SKM-1 (cell line): ENCODE data around the gene KMT2C.
"Not testable (repeated sequence)": the region's sequence is repeated elsewhere in the genome, so short reads cannot be mapped to it uniquely, and the experiment has no call there.

Source experiments
- DNase-seq: peaks from one replicate; lab custom pipeline; 2025; ENCODE audit not compliant: unreplicated experiment; lab: John Stamatoyannopoulos, UW

KMT2C gene

DNA sequence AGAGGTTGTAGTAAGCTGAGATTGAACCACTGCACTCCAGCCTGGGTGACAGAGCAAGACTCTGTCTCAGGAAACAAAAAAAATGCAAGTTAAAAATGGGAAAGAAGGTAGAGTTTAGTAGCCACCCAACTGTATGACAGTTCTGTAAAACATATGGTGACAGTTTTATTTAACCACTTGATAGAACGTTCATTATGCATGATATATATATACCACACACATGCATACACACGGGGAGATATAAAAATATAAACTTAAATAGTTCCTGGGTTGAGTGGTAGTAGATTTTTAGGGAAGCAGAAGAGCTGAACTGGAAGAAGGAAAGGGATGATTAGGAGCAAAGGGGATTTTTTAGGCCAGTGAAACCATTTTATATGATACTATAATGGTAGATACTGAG, 120.0 kb downstream of the KMT2C start:
- no peak for DNase-seq

DNA sequence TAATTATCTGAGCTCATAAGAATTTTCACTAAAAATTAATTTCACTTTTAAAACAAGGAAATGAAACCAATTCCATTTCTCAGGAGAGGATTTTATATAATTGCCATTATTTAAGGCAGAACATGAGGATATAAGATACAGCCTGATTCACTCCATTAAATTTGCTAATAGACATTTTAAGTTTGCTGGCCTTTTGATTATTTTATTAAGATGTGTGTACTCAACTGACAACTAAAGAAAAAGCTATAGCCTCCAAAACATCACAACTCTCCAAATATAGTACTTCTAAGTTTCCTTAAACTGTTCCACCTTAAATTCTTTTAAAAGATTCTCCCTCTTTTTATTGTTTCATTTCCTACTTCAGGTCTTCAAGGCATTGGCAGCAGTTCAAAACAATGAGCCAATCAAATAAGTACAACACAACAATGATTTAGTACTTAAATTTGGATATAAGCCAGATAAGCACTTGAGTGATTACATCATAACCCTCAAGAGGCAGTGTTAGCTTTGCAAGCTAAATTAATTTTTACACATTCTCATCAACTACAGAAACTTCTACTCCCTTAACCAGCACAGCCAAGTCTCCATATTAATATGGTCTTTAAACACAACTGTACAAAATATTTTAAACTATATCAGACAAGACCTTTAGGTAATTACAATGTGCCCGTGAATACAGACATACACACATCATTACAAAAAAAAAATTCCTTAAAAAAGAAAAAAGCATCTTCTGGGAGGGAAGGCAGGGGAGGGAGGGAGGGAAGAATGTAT, 121.8 kb downstream of the KMT2C start:
- no peak for DNase-seq

DNA sequence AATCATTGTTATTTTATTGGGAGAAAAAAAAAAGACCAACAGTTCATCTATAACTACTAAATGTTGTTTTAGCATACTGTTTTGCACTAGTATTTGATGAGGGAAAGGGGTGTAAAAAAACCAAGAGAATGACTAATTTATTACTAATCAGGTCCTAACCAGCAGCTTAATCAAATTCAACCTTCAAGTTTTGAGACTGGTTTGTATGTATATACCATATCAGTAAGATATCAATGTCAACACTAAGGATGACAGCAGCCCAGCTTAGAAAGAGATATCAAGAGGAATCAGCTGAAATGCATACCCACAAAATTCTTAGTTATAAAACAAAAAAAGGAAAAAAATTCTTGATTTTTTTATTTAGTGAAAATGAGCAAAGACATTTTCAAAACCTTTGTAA, 122.6 kb downstream of the KMT2C start:
- no peak for DNase-seq

DNA sequence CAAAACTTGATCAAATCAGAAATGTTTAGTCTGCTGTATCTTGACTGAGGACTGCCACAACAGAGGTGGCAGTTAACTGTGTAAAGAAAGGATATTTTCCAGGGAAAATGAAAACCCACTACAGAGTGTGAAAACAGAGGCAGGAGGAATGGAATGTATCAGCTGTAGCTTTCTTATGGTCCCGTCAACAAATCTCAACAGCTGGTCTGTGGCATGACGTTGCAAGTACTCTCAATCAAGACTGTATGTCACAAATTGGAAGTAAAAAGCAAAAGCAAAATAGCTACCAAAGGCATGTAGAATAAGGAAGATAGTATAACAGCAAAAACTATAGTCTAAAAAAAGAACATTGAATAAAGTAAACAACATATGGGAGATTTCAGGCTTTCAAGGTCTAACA, 123.5 kb downstream of the KMT2C start:
- no peak for DNase-seq

DNA sequence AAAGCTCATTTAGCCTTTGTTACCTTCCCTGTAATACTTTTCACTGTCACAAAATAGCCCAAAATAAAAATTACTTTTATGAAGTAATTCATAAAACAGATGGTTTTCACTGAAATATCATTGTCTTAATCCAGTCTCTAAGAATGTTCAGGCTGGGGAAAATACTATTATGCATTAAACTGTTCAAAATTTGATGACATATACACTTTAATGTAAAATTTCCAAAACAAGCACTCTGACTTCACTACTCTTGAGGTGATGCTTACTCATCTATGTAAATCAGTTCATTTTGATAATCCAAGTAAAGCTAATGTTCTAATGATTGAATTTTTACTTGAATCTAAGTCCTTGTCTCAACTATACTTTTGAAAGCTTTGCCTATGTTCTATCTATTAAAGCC, 127.9 kb downstream of the KMT2C start:
- no peak for DNase-seq

DNA sequence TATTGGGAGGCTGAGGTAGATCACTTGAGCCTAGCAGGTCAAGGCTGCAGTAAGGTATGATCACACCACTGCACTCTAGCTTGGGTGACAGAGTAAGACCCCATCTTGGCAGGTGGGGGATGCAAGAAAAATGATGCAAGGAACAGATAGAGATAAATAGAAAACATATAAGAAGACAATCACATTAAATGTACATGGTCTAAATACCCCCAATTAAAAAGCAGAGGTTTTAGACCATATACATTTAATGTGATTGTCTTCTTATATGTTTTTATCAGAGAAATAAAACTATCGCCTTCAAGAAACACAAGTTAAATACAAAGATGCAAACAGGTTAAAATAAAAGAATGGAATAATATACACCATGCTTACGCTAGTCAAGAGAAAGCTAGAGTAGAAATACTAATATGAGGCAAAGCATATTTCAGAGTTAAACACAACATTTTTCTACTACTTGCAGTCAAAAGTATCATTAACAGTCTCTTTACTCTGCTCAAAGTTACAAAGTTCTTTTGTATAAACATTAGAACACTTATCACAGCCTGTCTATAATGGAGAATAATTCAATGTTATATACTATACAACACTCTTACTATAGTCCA, 136.2 kb downstream of the KMT2C start:
- not testable (repeated sequence) for DNase-seq

DNA sequence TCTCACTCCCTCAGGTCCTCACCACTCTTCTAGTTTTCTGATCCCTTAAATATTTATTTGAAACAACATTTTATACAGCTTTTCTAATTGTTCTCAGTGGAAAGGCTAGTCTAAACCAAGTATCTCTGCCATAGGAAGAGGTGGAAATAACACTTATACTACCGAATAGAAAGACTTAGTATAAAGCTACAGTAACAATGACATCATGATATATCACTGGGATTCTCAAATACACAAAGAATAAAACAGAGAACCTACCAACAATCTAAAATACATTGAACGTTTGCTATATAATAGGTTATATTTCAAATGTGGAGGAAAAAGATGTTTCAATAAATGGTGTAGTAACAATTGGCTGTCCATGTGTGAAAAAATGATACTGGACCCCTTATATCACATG, 142.9 kb downstream of the KMT2C start:
- DNase-seq, result no peak

DNA sequence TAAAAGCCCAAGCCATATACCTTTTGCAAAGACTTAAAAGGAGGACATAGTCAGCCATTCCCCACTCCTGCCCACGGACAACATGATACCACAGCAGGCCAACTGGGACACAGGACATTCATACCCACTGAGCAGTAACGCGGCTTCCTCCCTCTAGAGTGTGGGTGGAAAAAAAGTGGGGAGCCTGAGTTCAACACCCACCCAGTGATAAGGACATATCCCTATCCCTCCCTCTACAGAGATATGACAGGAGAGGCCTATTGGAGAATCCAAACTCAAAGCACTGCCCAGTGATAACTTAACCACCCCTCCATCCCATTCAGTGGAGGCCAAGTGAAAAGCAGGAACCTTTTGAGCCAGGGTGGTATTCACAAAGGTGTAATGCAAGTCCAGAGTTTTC, 148.8 kb downstream of the KMT2C start:
- not testable (repeated sequence) for DNase-seq

DNA sequence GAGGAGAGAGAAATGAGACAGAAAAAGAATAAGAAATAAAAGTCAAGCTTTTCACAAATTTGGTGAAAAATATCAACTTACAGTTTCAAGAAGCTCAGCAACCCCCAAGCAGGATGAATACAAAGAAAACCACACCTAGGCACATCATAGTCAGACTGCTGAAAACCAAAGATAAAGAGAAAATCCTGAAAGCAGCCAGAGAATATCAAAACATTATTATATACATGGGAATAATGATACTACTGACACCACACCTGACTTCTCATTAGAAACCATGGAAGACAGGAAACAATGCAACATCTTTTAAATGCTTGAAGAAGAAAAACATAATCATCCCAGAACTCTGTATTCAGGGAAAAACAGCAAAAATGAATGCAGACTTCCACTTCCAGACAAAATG, 149.6 kb downstream of the KMT2C start:
- not testable (repeated sequence) for DNase-seq

DNA sequence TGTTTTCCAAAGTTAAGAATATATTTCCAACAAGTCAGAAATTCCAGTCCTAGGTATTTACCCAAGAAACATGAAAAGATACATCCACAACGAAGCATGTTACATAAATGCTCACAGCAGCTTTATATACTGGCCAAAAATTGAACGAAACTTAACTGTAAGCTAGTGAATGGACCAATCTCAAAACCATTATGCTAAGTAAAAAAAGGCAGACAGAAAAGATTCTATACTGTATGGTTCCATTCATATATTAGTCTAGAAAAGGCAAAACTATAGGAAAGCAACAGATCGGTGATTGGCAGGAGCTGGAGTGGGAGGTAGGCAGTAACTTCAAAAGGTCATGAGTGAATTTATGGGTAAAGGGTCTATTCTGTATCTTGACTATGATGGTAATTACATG, 150.8 kb downstream of the KMT2C start:
- DNase-seq, result not testable (repeated sequence)

DNA sequence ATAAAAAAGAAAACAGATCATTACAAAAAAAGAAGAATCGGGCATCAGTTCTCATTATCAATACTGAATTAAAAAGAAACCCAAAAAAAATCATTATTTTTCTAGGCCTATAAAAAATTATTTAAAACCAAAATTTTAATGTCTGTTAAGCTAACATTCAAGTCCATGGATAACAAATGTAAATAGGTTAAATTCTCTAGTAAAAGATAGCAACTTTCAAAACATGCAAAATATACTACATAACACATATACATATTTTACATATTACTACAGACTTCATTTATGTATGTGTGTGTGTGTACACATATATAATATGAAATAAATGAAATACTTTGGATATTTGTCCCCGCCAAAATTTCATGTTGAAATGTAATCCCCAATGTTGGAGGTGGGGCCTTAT, 158.1 kb downstream of the KMT2C start:
- DNase-seq, result not testable (repeated sequence)

DNA sequence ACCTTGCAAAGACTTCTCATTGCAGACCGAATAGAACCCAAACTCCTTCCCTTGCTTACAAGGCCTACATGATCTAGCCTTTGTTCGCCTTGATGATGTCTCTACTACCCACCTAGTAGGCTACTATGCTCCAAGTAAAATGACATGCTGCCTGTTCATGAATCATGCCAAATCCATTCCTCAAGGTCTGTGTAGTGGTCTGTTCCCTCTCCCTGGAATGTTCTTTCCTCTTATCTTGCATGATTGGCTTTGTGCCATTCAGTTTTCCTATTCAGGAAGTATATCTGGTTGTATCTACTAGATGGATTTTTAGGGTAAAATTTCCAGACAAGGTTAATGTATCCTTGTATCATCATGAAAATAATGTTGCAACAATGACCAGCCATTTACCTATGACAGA, 165.4 kb downstream of the KMT2C start:
- DNase-seq, result not testable (repeated sequence)

DNA sequence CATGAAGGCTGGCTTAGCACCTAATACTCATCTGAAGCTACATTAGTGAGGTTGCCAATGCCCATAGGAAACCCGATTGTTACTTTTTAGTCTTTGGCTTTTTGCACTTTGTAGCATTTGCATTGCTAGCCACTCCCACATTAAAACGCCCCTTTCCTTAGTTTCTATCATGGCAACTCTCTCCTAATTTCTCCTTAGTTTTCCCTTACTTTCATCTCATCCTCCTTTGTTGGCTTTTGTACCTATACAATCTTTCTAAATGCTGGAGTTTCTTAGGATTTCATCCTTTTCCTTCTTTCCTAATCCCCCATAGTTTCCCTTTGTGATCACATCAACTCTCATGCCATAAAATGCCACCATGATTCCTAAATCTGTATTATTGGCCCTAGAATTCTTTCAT, 168.9 kb downstream of the KMT2C start:
- DNase-seq, result not testable (repeated sequence)

DNA sequence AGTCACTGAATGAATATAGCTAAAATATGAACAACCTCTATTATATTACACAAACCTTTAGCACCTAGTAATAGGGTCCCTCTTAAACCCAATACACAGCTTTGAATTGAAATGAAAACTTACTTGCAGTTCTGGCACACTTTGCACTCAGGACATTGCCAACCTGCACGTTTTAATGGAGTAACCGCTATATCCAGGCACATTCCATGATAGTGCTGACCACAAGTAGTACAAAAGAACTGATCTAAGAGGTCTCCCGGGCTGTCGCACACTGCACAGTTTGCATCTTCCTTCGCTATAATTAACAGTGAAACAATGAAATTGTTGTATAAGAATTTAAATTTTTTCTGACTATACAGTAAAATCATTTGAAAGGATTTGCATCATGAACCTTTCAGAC, 170.9 kb downstream of the KMT2C start:
- DNase-seq, result not testable (repeated sequence)

DNA sequence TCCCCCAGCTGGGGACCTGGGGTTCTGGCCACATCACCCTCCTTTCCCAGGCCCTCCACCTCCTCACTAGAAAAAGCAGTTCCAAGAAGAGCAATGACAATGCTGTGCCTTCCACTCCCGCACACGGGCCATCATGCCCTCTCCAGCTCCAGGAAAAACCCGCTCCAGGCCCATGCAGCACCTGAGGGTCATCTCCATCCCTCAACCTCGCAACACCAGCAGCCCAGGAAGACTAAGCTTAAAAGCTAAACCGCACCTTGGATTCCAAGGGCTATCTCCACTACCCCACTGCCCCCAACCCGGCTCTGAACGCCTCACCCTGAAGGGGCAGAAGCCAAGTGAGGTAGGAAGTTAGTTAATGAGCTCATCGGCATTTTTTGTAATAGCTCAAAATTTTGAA, 173.7 kb downstream of the KMT2C start:
- DNase-seq, result not testable (repeated sequence)

DNA sequence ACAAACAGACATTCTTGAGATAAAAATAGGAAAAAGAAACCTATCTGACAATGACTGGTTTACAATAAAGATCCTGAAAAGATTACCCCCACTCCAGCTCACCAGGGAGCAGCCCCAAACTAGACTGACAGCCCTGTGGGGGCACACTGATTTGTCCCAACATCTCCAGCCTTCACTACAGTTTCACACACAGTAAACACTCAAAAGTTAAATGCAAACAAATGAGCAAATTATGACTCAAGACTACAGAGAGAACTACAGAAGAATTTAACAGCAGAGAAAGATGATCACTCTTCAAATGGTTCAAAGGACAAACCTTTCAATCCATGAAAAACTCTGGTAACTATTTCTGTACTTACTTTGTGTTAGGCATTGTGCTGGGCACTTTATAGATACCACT, 176.2 kb downstream of the KMT2C start:
- not testable (repeated sequence) for DNase-seq

DNA sequence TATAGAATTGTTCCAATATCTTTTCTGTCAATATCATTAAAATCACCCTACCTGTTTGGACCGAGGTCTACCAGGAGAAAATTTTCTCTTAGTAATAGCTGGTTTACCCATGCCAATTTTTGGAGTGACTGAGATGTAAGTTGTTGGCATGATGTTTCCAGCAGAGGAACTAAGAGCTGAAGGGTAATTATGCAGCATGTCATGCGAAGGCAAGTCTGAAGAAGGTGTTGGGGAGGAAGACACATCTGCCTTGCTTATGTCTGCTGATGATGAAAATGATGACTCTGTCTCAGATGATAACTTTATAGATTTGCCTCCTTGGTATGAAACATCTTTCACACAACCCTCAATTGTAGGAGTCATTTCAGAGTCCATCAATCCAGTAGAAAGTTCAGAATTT, 188.0 kb downstream of the KMT2C start:
- not testable (repeated sequence) for DNase-seq

DNA sequence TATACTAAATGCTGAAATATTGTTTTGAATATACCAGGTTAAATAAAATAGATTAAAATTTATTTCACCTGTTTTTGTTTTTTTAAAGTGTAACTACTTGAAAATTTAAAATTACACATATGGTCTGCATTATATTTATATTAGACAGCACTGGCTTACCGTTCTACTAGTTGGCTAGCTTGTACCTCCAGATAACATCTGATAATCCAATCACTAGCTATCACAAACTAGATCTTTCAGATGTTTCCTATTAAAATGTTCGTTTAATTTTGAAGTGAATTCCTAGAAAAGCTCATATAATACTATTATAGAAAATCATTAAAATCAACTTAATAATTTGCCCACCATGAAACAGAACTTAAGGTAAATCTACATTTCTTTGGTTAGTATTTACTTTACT, 190.4 kb downstream of the KMT2C start:
- not testable (repeated sequence) for DNase-seq

DNA sequence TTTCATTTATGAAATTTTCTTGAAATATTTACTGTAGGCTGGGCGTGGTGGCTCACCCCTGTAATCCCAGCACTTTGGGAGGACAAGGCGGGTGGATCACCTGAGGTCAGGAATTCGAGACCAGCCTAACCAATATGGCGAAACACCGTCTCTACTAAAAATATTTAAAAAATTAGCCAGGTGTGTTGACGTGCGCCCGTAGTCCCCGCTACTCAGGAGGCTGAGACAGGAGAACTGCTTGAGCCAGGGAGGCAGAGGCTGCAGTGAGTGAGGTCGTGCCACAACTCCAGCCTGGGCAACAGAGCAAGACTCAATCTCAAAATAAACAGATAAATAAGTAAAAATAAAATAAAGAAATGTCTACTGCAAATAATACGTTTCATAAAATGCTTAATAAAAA, 192.3 kb downstream of the KMT2C start:
- DNase-seq, result not testable (repeated sequence)

DNA sequence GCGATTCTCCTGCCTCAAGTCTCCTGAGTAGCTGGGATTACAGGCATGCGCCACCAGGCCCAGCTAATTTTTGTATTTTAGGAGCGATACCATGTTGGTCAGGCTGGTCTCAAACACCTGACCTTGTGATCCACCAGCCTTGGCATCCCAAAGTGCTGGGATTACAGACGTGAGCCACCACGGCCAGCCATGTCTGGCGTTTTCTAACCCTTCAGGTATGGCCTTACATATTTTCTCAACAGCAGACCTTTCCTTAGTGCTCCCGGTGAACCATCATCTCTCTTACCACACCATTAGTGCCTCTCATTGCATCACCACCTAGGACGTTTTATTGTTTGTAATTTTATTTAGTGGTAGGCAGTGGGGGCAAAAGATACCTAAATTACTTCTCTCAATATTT, 194.5 kb downstream of the KMT2C start:
- DNase-seq, result not testable (repeated sequence)

DNA sequence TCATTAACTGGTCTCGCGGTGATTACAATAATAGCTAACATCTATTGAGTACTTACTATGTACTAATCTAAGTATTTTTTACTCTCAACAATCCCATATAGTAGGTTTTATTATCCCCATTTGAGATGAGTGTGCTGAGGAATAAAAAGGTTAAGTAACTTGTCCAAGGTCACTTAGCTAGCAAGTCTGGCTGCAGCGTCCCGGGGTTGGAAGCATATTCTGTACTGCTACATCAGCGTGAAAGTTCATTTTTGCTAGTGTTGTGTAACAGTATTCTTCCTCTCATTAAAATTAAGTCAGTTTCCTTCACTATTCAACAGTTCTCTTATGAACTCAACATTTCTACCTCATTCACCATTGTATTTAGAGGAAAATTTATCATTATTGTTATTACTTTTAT, 199.5 kb downstream of the KMT2C start:
- not testable (repeated sequence) for DNase-seq

DNA sequence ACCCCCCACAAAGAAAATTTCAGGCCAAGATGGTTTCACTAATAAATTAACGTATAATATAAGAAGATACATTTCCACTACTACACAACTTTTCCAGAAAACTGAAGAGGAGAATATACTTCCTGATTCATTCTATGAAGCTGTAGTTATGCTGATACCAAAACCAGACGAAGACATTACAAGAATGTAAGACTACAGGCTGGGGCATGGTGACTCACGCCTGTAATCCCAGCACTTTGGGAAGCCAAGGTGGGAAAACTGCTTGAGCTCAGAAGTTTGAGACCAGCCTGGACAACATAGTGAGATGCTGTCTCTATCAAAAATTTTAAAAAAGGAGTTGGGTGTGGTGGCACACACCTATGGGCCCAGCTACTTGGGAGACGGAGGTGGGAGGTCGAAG, 201.4 kb downstream of the KMT2C start:
- DNase-seq, result not testable (repeated sequence)

DNA sequence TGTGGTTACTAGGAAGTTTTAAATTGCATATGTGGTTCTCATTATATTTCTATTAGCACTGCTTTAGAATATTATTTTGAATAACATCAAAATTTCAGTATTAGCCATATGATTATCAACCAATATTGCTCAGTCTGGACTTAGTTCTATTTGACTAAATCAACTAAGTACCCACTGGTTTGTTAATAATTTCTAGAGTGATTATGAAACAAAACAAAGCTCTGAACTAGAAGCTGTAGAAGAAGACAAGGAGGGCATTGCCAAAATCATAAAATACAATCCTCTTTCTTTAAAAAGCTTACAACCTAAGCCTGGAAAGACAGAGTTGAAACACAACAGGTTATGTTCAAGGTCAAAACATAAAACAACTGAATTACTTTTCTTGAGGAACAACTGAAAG, 204.7 kb downstream of the KMT2C start:
- no peak for DNase-seq
